Measurements from ENCODE around the gene R3HDM4. TPM values are rescaled to one million over a fixed set of nuclear protein-coding genes. Genes with fewer than 3 reads are reported as not detected.
"Not testable (repeated sequence)": the region's sequence is repeated elsewhere in the genome, so short reads cannot be mapped to it uniquely, and the experiment has no call there.

Gene R3HDM4
- 10 to 100 TPM; 18.6 to 31.2 (median 21.2) TPM for total RNA-seq
- polyA plus RNA-seq = 25.8 TPM
- long read RNA-seq, donor 1, transcript R3HDM4-201 (8 exons, 1,815 nt) = major isoform, 24 of 30 reads
- long read RNA-seq, donor 1, partial matches to known transcripts = 0 of 30 reads
- long read RNA-seq, donor 1, other reads (novel, unspliced or antisense) = 5 of 30 reads
- long read RNA-seq, donor 2, transcript R3HDM4-201 (8 exons, 1,815 nt) = major isoform, 8 of 12 reads
- long read RNA-seq, donor 2, partial matches to known transcripts = 1 of 12 reads
- long read RNA-seq, donor 2, other reads (novel, unspliced or antisense) = 3 of 12 reads
- long read RNA-seq, donor 3, transcript R3HDM4-201 (8 exons, 1,815 nt) = major isoform, 5 of 10 reads
- long read RNA-seq, donor 3, partial matches to known transcripts = 2 of 10 reads
- long read RNA-seq, donor 3, other reads (novel, unspliced or antisense) = 3 of 10 reads
- long read RNA-seq, donor 4, transcript R3HDM4-201 (8 exons, 1,815 nt) = major isoform, 16 of 31 reads
- long read RNA-seq, donor 4, partial matches to known transcripts = 1 of 31 reads
- long read RNA-seq, donor 4, other reads (novel, unspliced or antisense) = 12 of 31 reads

- intact Hi-C loops (cut with DNase I) = loop anchor here in 2 of 4 donors (10.0 kb wide), 1 partner anchor 48 kb away; no protein-coding TSS in a partner anchor
Measured at GRCh38 chr19:913080-913748, at the start of gene R3HDM4. Gene R3HDM4 (minus strand): TSS chr19:913219. CDS start chr19:913157, 62 bp downstream.

GRCh38 chr19:961866-962620 is 49.0 kb upstream of the R3HDM4 start:
- ATAC-seq = peak; percentile 20 to 64
- intact Hi-C loops (cut with DNase I) = no loop called here
- 79% methylated on average over 14 of the region's 14 CpGs for WGBS

More at GRCh38 chr19:913080-913748, at the start of gene R3HDM4:
- H3K27me3 ChIP-seq (ENCODE audit: control insufficient read depth, insufficient read depth) = no peaks in the 10 kb centered on the region
- under 1% methylated on average over 76 of the region's 76 CpGs for WGBS
- peak within 1 kb of the TSS; percentile 100 for H3K4me3 ChIP-seq (ENCODE audit: low read length)
- peaks cover 2% of the 10 kb centered on the region for H3K4me1 ChIP-seq (ENCODE audit: control insufficient read depth, insufficient read depth, low read length)
- no peaks in the 10 kb centered on the region for H3K9me3 ChIP-seq (ENCODE audit: control insufficient read depth, low read length)
- DNase-seq = peak; percentile 83 to 93 (median 92)
- ATAC-seq = peak; percentile 91 to 92
- peak within 1 kb of the TSS; percentile 91 for H3K27ac ChIP-seq (ENCODE audit: low read length)

GRCh38 chr19:960601-960938 is 47.6 kb upstream of the R3HDM4 start:
- intact Hi-C loops (cut with DNase I) = no loop called here
- no peak overlapping the region for H3K4me3 ChIP-seq (ENCODE audit: low read length)
- 82% methylated on average over 8 of the region's 8 CpGs for WGBS
- no peaks in the 10 kb centered on the region for H3K27me3 ChIP-seq (ENCODE audit: control insufficient read depth, insufficient read depth)
- no peaks in the 10 kb centered on the region for H3K4me1 ChIP-seq (ENCODE audit: control insufficient read depth, insufficient read depth, low read length)
- H3K27ac ChIP-seq (ENCODE audit: low read length) = no peak overlapping the region
- ATAC-seq (no peak), DNase-seq (no peak)
- no peaks in the 10 kb centered on the region for H3K9me3 ChIP-seq (ENCODE audit: control insufficient read depth, low read length)

More at GRCh38 chr19:961866-962620, 49.0 kb upstream of the R3HDM4 start:
- no peaks in the 10 kb centered on the region for H3K4me1 ChIP-seq (ENCODE audit: control insufficient read depth, insufficient read depth, low read length)
- H3K27ac ChIP-seq (ENCODE audit: low read length) = no peak overlapping the region
- peak in 2 of 3 donors; percentile 55 to 72 for DNase-seq
- H3K9me3 ChIP-seq (ENCODE audit: control insufficient read depth, low read length) = no peaks in the 10 kb centered on the region
- no peak overlapping the region for H3K4me3 ChIP-seq (ENCODE audit: low read length)
- H3K27me3 ChIP-seq (ENCODE audit: control insufficient read depth, insufficient read depth) = no peaks in the 10 kb centered on the region

- DNase-seq (no peak), ATAC-seq (no peak)
- intact Hi-C loops (cut with DNase I) = no loop called here
- Histone ChIP-seq H3K4me1 (ENCODE audit: control insufficient read depth, insufficient read depth, low read length) (no peaks in the 10 kb centered on the region), H3K27me3 (ENCODE audit: control insufficient read depth, insufficient read depth) (no peaks in the 10 kb centered on the region), H3K4me3 (ENCODE audit: low read length) (no peak overlapping the region), H3K9me3 (ENCODE audit: control insufficient read depth, low read length) (no peaks in the 10 kb centered on the region), H3K27ac (ENCODE audit: low read length) (no peak overlapping the region)
- 68% methylated on average over 12 of the region's 12 CpGs for WGBS
Measured at GRCh38 chr19:960020-960419, 47.0 kb upstream of the R3HDM4 start.

GRCh38 chr19:958967-959855 is 46.2 kb upstream of the R3HDM4 start:
- H3K27ac ChIP-seq (ENCODE audit: low read length) = no peak overlapping the region
- H3K4me3 ChIP-seq (ENCODE audit: low read length) = no peak overlapping the region
- WGBS = 89% methylated on average over 36 of the region's 36 CpGs
- ATAC-seq (no peak), DNase-seq (no peak)
- no peaks in the 10 kb centered on the region for H3K9me3 ChIP-seq (ENCODE audit: control insufficient read depth, low read length)
- H3K4me1 ChIP-seq (ENCODE audit: control insufficient read depth, insufficient read depth, low read length) = no peaks in the 10 kb centered on the region
- H3K27me3 ChIP-seq (ENCODE audit: control insufficient read depth, insufficient read depth) = no peaks in the 10 kb centered on the region
- intact Hi-C loops (cut with DNase I) = no loop called here

- ATAC-seq; intact Hi-C loops (cut with DNase I); H3K27me3 ChIP-seq (ENCODE audit: control insufficient read depth, insufficient read depth); H3K4me1 ChIP-seq (ENCODE audit: control insufficient read depth, insufficient read depth, low read length); H3K9me3 ChIP-seq (ENCODE audit: control insufficient read depth, low read length); H3K27ac ChIP-seq (ENCODE audit: low read length); H3K4me3 ChIP-seq (ENCODE audit: low read length); DNase-seq: not testable (repeated sequence)
- WGBS = 93% methylated on average over 9 of the region's 9 CpGs
Measured at GRCh38 chr19:957578-957977, 44.6 kb upstream of the R3HDM4 start.

GRCh38 chr19:956766-957440 is 43.9 kb upstream of the R3HDM4 start:
- Histone ChIP-seq H3K4me1 (ENCODE audit: control insufficient read depth, insufficient read depth, low read length) (no peaks in the 10 kb centered on the region), H3K27ac (ENCODE audit: low read length) (no peak overlapping the region), H3K4me3 (ENCODE audit: low read length) (no peak overlapping the region), H3K27me3 (ENCODE audit: control insufficient read depth, insufficient read depth) (no peaks in the 10 kb centered on the region), H3K9me3 (ENCODE audit: control insufficient read depth, low read length) (no peaks in the 10 kb centered on the region)
- WGBS = 62% methylated on average over 27 of the region's 27 CpGs
- ATAC-seq (no peak), DNase-seq (no peak)
- intact Hi-C loops (cut with DNase I) = no loop called here

GRCh38 chr19:955803-956765 is 43.1 kb upstream of the R3HDM4 start:
- Histone ChIP-seq H3K27ac (ENCODE audit: low read length) (no peak overlapping the region), H3K27me3 (ENCODE audit: control insufficient read depth, insufficient read depth) (no peaks in the 10 kb centered on the region), H3K9me3 (ENCODE audit: control insufficient read depth, low read length) (no peaks in the 10 kb centered on the region), H3K4me3 (ENCODE audit: low read length) (no peak overlapping the region), H3K4me1 (ENCODE audit: control insufficient read depth, insufficient read depth, low read length) (no peaks in the 10 kb centered on the region)
- ATAC-seq (no peak), DNase-seq (no peak)
- 86% methylated on average over 55 of the region's 55 CpGs for WGBS
- intact Hi-C loops (cut with DNase I) = no loop called here
